Measurements from ENCODE around the gene CHIC1.
"Not testable (repeated sequence)": the region's sequence is repeated elsewhere in the genome, so short reads cannot be mapped to it uniquely, and the experiment has no call there.

GRCh38 chrX:73707014-73707413, 144.0 kb downstream of the CHIC1 start:
- not testable (repeated sequence) for TF ChIP-seq EZH2 (optimal IDR thresholded peaks at IDR 0.05; ENCODE audit: low read depth, low read length); CTCF (IDR thresholded peaks at IDR 0.05; ENCODE audit: low read length); EZH2phosphoT487 (IDR thresholded peaks at IDR 0.05; ENCODE audit: low read length)

Data from MM.1S (cell line).